NCI-H1105 treated with DMSO at 0.1 percent for 48 hours (cell line): ENCODE data around the gene PVALEF.

Experiments used
- DNase-seq: peaks from one replicate; lab custom pipeline; 2025; lab: John Stamatoyannopoulos, UW

The PVALEF gene

GRCh38 chr17:81197831-81198490, 32.7 kb downstream of the PVALEF start:
- no peak for DNase-seq

- no peak for DNase-seq
Measured at GRCh38 chr17:81198826-81199481, 33.6 kb downstream of the PVALEF start.

- no peak for DNase-seq
Measured at GRCh38 chr17:81199482-81199830, 34.1 kb downstream of the PVALEF start.

- no peak for DNase-seq
Measured at GRCh38 chr17:81200201-81200600, 34.9 kb downstream of the PVALEF start.

GRCh38 chr17:81200695-81201580, 35.6 kb downstream of the PVALEF start:
- no peak for DNase-seq

GRCh38 chr17:81202318-81202717, 37.0 kb downstream of the PVALEF start:
- no peak for DNase-seq

- no peak for DNase-seq
Measured at GRCh38 chr17:81203136-81203535, 37.8 kb downstream of the PVALEF start.

GRCh38 chr17:81204578-81204977, 39.3 kb downstream of the PVALEF start:
- no peak for DNase-seq

GRCh38 chr17:81206166-81206565, 40.9 kb downstream of the PVALEF start:
- no peak for DNase-seq

- DNase-seq: no peak
Measured at GRCh38 chr17:81206657-81207056, 41.4 kb downstream of the PVALEF start.

- DNase-seq: no peak
Measured at GRCh38 chr17:81207610-81208581, 42.6 kb downstream of the PVALEF start.

GRCh38 chr17:81208651-81209050, 43.3 kb downstream of the PVALEF start:
- no peak for DNase-seq

- no peak for DNase-seq
Measured at GRCh38 chr17:81209141-81209540, 43.8 kb downstream of the PVALEF start.

GRCh38 chr17:81210466-81210865, 45.2 kb downstream of the PVALEF start:
- no peak for DNase-seq

GRCh38 chr17:81210868-81211267, 45.6 kb downstream of the PVALEF start:
- DNase-seq: no peak

- DNase-seq: no peak
Measured at GRCh38 chr17:81212365-81212764, 47.1 kb downstream of the PVALEF start.

GRCh38 chr17:81213978-81214377, 48.7 kb downstream of the PVALEF start:
- DNase-seq: no peak

- no peak for DNase-seq
Measured at GRCh38 chr17:81217491-81217890, 52.2 kb downstream of the PVALEF start.

GRCh38 chr17:81218459-81218858, 53.2 kb downstream of the PVALEF start:
- no peak for DNase-seq

GRCh38 chr17:81218991-81219390, 53.7 kb downstream of the PVALEF start:
- no peak for DNase-seq

GRCh38 chr17:81219476-81220180, 54.3 kb downstream of the PVALEF start:
- DNase-seq: no peak
